GM21447 (cell line): ENCODE measurements around the gene HSF5.
A peak's percentile ranks its signal among the peaks of the same experiment; 100 is the strongest.

Source experiments
- ATAC-seq: cut with Tn5 transposase; IDR thresholded peaks from one replicate; pipeline ENCODE4 v1.9.1; 2021; ENCODE audit not compliant: unreplicated experiment

Gene HSF5, protein sequence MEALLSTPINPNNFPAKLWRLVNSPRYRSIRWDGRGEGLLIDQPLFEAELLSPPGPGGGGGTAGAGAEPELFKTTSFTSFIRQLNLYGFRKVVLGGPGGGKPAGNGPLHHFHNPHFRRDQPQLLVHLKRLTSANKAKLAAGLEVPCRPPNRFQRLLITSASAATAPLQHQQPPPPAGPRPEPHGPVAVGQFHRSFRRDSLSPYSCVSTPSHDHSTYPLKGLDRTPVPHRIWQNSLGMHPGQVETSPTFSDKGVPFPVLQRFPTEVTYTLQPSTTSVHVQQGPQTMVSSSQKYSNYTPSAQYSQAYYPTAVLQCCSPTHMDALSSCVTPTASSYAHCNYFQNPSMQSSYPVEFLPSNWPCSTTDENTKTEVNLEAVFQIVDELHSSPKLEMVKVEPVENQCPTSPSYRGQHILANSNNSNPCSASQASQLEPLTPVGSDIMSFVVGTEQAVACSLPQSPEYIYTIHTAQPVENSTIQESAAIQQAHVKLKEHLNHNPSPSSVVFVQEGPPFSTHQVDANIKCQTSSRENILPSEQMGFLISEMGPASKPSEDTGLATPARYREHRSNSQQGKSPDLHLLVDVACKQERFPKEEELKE

DNA sequence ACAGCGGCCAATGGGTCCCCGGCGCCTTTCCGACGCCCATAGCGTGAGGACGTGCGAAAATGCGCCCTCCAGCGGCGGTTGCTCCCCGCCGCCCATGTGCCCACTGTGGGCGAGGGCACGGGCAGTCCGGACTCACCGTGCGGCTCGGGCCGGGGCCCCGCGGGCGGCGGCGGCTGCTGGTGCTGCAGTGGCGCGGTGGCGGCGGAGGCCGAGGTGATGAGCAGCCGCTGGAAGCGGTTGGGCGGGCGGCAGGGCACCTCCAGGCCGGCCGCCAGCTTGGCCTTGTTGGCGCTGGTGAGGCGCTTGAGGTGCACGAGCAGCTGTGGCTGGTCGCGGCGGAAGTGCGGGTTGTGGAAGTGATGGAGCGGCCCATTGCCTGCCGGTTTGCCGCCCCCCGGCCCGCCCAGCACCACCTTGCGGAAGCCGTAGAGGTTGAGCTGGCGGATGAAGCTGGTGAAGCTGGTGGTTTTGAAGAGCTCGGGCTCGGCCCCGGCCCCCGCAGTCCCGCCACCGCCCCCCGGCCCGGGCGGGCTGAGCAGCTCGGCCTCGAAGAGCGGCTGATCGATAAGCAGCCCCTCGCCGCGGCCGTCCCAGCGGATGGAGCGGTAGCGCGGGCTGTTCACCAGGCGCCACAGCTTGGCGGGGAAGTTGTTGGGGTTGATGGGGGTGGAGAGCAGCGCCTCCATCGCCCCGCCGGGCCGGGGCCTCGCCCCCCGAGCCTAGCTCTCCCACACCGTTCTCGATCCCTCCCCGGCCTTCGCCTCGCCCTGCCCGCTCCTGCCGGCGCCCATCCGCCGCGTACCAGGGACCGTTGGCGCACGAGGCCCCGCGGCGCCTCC lies at the start of gene HSF5:
Gene HSF5, minus strand, starts transcription at position 820 of the 839 bp plus-strand sequence. Its CDS starts 134 bp downstream, at position 686.
- ATAC-seq, result no peak

DNA sequence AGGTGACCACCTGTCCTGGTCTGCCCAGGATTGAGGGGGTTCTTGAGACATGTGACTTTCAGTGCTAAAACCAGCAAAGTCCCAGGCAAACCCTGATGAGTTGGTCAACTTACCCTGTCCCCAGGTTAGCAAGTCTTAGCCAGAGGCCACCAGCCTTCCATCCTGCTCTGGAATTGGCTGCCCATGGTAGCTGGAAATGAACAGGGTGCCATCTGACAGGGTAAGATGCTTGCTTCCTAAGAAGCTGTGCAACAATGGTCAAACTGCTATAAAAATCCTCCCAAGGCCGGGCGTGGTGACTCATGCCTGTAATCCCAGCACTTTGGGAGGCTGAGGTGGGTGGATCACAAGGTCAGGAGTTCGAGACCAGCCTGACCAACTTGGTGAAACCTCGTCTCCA lies 49.1 kb upstream of the HSF5 start:
- no peak for ATAC-seq

DNA sequence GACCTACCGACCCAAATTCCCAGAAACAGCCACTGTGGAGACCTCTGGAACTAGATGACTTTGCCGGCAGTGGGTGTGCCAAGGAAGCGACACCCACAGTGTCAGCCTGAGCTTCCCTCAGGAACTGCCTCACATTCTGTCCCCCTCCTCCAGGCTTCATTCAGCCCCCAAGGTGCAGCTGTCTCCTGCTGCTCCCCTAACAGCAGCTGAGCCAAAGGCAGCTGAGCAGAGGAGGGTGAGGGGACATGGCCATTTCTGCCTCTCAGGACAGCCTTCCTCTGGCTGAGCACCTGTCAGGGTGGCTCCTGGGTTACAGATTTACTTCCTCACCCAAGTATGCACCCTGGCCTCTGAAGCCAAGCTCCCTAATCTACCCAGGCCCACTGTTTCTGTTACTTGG lies 48.3 kb upstream of the HSF5 start:
- no peak for ATAC-seq

DNA sequence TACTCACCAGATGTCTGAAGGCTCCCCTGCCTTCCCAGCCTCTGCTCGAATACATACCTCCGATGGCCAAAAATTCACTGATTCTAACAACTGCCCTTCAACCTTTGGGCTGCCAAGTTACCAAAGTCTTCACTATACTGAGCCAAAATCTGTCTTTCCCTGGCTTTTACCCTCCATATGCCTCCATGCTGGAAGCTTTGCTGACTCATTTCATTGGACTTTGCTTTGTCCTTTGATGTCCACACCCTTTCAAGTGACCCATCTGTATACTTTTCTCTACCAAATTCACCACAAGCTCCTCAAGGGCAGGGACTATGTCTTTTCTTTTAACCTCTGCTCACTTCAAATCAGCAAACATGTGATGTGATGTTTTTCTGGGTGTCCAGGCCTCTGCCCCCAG lies 47.2 kb upstream of the HSF5 start:
- no peak for ATAC-seq

DNA sequence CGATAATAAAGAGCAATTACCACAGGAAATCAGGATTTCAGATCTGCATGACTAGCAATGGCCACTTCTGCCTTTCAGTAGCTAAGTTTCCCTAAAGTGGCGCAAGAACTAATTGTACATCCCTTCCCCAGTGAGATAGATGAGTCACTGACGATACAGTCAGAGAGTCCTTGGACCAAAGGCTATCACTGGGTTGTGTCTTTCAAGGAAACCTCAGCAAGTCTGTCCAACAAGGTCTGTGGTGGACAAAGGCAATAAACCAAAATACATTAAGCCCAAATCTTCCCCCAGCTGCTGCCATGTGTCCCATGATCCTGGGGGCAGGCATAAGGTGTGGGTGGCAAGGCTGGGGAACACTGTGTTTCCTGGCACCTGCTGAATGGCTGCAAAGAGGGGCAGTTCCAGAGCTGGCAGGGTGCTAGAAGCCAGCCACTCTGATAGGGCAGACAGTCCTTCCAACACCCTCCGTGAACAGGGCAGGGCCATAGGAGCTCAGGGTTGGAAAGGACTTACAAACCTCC lies 46.8 kb upstream of the HSF5 start:
- ATAC-seq, result no peak

DNA sequence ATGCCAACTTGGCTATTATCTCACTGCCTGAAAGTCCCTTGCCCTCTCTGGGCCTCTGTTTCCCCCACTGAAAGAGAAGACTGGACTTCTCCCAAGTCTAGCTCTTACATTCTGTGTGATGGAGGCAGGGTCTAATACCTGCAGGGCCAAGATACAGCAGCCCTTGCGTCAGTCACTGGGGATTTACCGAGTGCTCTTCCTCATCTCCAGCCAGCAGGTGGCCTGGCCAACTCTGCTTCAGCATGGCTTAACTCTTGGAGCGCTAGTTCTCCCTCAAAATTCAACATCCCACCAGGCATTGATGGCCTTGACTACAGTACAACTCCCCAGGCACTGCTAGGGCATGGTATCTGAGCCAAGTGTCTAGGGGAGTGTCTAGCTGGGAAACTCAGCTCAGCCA lies 46.1 kb upstream of the HSF5 start:
- no peak for ATAC-seq

DNA sequence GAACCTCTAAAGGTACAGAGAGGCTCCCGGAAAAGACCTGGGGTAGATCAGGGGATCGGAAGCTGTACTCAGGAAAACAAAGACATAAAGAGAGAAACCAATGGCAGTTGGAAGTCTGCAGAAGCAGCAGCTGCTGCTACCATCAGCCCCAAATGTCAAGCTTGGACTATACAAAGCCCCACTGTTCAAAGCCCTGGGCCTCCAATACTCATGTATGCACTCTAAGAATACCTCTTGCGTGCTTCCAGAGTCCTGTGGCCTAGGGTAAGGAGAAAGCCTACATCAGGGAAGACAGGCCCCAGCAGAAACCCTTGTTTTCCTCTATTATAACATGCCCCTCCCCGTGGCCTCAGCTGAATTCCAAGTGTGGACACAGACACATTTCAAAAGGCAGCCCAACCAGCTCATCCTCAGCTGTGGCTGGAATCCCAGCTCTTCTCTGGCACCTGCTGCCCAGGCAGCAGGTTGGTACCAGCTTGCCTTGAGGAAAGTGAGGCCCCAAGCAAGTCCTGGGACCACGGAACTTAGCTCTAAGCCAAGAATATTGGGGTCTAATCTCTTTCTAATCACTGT lies 45.5 kb upstream of the HSF5 start:
- ATAC-seq, result no peak

DNA sequence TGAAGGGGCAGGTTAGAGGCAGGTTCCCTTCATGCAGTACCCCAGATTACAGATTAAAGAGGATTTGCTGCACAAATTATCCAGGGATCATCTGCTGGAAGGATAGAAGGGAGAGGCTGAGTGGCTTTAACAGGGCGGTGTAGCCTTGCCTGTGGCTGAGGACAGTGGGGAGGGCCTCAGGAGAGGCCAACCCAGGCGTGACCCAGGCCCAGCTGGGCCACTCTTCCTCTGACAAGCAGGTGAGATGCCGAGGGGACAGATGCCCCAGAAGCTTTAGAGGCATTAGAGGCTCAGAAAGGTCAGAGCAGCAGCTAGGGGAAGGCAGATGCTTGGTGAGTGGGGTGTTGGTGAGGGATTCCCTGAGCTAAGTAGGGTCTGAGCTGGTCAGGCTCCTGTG lies 44.3 kb upstream of the HSF5 start:
- ATAC-seq, result no peak

DNA sequence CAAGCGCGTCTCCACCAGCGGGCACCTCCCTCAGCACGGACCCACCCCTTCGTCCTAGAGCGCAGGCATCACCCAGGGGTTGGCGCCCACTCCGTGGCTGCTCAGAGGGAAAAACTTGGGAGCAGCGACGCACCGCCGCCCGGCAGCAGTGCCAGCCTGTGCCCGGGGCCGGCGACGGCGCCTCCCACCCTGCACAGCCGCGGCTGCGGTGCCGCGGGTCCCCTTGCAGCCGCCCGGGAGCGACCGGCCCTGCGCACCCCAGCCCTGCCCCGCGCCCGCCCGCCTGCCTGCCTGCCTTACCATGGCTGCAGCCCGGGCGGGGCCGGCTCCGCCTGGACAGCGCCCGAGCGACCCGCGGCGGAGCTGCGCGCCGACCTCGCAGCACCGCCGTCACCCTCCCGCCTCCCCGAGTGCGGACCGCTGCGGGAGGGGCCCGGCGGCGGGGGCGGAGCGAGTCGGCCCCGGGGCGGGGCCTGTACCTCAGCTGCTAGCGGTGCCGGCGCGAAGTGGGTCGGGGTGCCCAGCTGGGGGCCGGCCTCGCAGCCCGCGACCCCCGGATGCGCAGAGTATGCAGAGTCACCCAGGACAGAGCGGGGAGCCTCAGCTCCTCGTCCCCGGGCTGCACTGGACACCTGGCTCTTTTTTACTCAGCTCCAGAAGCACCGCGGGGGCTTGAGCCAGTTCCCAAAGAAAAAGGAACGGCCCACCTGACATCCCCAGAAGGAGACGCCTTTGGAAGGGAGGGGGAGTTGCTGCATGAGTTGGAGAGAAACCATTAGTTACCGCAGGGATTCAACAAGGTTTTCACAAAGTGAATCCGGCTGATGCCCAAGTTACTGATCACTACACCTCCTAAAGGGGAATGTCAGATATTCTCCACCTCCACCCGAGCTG lies 43.7 kb upstream of the HSF5 start:
- ATAC-seq, result peak; percentile 47

DNA sequence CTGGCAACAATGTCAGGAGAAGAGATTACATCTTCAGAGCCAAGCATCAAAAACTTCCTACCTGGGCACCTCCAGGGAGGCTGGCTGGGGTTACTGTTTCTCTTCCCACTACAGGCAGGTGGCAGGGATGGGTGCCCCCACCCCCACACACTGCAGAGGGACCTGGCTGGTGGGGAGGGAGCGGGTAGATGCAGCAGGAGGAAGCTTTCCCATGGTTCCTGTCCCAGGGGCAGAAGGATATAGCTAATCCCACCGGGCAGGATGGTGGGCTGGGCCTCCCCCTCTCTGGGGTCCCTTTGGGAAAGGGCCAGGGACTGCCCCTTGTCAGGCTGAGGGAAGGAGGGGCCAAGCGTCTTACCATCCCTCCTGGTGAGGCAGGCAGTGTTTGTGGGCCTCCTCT lies 42.9 kb upstream of the HSF5 start:
- ATAC-seq, result no peak

DNA sequence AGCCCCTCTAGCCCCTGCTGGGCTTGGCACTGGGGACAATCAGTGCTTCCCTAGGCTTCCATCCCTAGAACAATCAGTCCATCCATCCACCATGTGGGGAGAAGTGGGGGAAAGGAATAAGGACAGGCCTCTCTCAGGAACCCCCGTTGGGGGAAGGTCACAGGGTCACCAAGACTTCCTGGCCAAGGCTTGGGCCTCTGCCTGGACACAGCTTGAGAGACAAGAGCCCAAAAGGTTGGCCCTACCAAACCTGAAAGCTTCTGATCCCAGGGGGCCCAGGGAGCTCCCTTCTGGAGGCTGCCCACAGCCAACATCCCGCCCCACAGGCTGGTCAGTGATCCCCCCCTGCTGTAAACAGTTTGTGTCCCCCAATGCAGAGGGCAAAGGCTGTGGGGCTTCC lies 42.4 kb upstream of the HSF5 start:
- no peak for ATAC-seq

DNA sequence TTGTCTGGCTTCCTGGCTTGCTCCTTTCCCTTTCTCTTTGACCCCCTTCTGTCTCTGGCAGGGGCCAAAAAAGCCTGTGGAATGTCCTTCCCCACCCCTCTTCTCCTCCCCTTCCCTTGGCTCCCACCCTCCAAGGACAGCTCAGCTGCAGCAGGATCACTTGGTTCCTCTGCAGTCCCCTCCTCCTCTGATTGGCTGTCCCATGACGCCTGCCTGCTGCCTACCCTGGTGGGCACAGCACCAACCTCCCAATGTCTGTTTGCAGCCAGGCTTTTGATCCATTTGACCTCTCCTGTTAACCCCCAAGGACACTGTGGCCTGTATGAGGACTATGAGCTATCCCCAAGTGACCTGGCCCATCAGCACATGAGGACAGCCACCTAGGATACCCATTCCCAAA lies 41.1 kb upstream of the HSF5 start:
- ATAC-seq, result no peak

DNA sequence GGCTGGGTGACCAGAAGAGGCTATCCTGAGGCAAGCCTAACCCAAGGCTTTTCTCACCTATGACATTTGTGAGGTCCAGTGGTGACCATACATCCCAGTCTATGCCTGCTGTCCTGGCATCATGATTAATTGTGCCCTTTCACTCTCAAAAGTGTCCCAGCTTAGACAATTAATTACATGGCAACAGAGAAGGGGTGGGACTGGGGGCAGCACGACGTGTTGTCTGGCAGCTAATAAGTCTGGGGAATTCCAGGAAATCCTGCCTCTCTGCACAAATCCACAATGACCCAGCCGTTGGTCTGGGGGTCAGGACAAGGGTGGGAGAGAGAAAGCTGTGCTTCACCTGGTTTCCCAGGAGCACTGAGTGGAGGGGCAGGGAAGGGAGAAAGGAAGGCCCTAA lies 40.2 kb upstream of the HSF5 start:
- ATAC-seq, result no peak

DNA sequence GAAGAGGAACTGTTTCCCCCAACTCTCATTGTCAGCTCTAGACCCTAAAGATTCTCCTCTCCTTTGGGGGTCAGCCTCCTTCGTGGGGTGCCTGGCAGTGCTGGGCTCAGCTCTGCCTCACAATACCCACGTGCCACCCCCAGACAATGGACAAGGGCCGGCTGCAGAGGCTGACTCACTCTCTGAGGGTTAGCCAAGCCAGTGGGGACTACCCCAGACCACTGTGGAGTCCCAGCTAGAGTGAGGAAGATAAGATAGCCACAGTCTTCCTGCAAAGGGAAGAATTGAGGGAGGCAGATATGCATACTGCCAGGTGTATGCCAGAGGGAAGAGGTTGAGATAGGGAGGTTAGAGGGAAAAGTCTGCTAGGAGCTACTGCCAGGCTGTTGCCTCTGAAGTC lies 39.7 kb upstream of the HSF5 start:
- no peak for ATAC-seq

DNA sequence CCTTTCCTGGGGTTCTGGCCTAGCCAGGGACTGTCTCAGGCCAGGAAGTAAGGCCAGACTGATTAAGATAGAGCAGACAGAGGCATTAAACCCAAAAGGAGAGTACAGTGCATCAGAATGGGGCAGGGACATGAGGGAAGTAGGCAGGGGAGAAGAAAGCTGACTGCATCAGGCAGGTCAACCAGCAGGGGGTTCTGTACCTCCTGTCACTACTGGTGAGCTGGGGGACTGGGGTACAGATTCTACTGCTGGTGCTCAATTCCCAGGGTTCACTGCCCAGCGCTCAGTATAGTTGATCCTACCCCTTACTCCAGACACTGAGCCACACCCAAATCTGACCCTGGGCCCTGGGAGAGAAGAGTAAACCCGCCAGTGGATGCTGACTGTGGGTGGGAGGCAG lies 39.1 kb upstream of the HSF5 start:
- no peak for ATAC-seq

DNA sequence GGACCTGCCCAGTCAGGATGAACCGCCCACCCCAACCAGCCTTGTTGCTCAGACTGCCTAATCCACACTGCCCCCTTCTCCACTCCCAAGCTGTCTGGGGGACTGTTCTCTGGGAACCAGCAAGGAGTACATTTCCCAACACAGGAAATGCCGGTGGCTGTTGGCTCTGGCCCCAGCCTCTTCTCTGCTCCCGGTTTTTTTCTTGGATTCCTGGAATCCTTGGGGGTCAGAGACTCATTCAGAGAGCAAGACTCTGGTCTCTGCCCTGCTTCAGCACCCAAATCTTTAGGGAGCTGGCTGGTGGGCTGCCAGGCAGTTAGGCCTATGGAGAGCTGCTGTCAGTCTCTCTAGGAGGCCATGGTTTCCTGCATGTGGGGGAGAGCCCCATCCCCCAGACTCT lies 37.0 kb upstream of the HSF5 start:
- no peak for ATAC-seq

DNA sequence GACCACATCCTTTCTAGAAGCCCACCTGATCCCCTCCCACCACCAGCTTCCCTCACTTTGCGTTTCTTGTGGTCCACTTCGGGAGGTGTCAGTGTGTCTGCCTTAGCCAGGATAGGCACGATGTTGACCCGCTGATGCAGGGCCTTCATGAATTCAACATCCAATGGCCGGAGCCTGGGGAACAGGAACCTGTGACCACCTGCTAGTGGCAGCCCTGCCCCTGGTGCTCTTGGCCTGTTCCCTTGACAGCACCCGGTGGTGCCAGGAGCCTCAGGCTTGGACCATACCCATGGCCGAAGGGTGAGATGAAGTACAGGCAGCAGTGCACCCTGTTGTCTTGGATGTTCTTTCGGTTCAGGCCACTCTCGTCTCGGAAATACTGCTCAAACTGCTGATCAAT lies 33.5 kb upstream of the HSF5 start:
- ATAC-seq, result no peak

DNA sequence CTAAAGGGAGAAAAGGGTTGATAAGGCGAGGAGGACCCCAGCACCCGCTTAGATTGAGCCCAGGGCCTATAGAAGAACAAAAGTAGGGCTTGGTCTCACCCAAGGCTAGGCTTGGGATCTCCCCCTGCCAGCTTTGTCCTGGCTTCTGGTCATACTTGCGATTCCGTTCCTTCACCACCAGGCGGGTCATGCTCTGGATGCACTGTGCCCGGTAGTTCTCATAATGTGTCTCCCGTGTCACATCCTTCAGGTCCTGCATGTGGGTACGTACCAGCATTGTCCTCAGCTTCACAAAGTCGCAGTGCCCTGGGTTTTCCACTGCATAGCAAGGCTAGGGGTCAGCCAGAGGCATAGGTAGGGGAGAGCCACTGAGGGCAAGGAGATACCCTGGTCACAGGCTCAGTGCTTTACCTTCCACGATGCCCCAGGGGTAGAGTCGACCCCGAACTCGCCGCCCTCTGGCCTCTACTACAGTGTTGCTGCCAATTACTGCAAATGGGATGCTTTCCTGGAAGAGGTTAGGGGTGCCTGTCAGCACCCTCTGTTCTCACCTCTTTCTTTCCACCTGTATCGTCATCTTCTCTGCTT lies 32.7 kb upstream of the HSF5 start:
- no peak for ATAC-seq

DNA sequence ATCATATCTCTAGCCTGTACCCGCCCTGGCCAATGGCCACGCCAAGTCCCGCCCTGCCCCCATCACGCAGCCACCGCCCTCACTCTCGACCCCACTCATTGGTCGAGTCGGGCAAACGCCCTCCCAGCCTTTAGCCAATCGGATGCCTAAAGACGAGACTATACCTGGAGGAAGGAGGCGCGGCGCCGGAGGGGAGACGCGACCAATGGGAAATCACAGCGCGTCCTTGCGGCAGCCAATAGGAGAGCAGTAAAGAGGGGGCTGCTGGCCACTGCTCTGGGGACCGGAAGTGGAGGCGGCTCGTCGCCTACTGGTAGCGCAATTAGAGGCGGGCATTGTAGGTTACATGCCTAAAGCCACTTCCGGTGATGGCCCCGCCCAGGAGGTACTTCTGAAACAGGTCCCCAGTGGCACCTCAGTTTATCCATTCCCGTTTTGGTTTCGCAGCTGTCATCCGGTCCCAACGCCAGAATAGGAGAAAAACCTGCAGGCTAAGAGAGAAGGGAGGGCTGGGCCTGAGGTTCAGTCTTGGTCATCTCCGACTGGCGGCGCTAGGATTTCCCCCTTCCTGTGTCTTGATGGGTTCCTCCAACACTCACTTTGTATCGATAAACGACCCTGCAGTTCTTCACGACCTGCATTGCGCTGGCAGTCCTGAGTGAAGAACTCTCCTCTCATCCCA lies 29.9 kb upstream of the HSF5 start:
- ATAC-seq, result peak; percentile 81
